Left ventricle myocardium superior (tissue), 1 donor: ENCODE data around the gene NFATC1. TPM values are rescaled to one million over a fixed set of nuclear protein-coding genes. Genes with fewer than 3 reads are reported as not detected.
"Not testable (repeated sequence)": the region's sequence is repeated elsewhere in the genome, so short reads cannot be mapped to it uniquely, and the experiment has no call there.

ENCODE experiments used
- ATAC-seq: fragments of 200-7000 bp; cut with Tn5 transposase; one replicate; pipeline ENCODE4 v1.9.1; 2020; ENCODE audit warnings: mild to moderate bottlenecking, moderate library complexity
- DNase-seq: peaks from one replicate; pipeline ENCODE4 v3.0.0-alpha.2; 2020
- intact Hi-C: fragments of 100-400 bp; cut with micrococcal nuclease; formaldehyde crosslinking; loops from one replicate; pipeline ENCODE4 v1.11.0; 2022
- total RNA-seq: library from RNA; stranded (reverse); fragmentation: NEBNext Ultra II Directional; extraction: Animal tissue kit (Norgen Biotek cat#: 25700); gene quantifications from one replicate; pipeline ENCODE4 v1.2.1, GENCODE V29; 2021
- donor health status: DM: no; HTN: yes; CAD: no; lungs with severe emphysema.

NFATC1 gene
- total RNA-seq, 1 donor from 2014 or later = 18.7 TPM

DNA sequence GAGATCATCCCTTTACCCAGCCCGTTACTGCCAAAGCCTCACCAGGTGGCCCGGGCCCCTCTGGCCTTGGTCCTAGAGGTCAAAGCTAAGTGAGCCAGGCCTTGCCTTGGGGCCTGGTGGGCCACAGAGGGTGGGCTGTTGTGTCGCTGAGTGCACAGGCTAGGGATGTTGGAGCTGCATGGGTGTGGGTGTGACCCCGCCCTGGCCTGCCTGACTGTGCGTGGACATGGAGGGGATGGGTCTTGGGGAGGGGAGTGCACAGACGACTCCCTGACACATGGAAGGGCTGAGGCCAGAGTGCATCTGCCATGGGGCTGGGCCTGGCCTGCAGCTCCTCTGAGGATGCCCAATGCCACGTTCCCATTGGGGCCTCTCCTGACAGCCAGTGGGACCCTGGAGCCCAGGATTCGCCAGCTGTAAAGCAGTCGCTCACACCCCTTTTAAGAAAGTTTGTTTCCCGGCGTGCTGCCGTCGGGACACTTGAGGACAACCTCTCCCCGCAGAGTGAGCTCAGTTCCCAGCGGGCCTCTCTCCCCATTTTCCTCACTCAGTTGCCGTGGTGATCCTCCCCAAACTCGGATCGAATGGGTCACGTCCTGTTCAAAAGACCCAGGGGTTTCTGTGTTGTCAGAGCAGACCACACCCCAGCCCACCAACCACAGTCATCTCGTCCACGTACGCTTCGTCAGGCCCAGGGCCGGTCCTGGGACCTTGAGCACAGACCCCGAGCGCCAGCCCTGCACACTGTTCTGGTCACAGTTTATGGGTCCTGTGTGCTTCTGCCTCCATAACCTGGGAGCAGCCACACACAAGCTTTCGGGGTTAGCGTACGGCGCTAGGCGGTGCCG is 93.5 kb downstream of the NFATC1 start:
- ATAC-seq (no peak), DNase-seq (peak; percentile 18)
- intact Hi-C loops = no loop called here

DNA sequence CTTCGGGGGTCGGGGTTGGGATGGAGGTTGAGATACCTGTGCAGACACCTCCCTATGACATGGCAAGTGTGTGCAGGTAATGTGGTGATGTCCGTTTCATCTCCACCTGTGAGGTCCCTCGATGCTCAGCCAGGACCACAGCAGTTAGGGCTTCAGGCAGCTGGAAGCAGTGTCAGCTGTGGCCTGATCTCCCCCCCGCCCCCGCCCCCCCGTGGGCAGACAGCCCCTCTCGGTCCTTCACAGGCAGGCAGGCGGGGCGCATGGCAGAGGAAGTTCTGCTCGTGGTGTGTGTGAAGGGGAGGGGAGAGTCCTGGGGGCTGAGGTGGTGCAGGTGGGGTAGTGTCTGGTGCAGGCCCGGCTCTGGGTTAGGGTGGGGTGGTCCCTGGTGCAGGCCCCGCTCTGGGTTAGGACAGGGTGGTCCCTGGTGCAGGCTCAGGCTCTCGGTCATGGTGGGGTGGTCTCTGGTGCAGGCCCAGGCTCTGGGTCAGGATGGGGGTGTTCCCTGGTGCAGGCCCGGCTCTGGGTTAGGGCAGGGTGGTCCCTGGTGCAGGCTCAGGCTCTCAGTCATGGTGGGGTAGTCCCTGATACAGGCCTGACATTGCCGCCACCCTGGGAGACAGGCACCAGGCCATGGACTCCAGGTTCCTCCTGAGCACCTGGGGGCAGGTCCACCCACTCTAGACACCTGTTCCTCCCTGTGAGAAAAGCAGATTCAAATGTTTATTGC is 94.3 kb downstream of the NFATC1 start:
- no peak for ATAC-seq

DNA sequence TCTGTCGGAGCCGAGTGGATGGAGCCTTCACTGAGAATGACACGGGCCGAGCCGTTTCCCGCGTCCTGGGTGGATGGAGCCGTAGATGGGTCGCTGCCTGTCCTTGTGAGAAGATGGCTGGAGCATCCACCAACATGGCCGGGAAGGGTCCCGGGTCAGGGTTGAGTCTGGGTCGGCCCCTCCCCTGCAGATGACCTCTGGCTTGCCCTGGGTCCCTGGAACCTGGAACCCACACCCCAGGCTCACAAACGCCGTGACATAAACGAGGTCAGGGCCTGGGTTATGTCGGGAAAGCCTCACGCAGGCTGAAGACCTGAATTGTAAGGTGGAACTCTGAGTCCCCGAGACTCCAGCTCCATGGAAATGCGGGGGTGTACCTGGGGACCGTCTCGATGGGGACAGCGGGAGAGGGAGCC is 94.9 kb downstream of the NFATC1 start:
- no peak for ATAC-seq
- intact Hi-C loops = no loop called here
- no peak for DNase-seq

More for the DNA sequence above, 94.3 kb downstream of the NFATC1 start:
- intact Hi-C loops = no loop called here
- peak; percentile 20 for DNase-seq

DNA sequence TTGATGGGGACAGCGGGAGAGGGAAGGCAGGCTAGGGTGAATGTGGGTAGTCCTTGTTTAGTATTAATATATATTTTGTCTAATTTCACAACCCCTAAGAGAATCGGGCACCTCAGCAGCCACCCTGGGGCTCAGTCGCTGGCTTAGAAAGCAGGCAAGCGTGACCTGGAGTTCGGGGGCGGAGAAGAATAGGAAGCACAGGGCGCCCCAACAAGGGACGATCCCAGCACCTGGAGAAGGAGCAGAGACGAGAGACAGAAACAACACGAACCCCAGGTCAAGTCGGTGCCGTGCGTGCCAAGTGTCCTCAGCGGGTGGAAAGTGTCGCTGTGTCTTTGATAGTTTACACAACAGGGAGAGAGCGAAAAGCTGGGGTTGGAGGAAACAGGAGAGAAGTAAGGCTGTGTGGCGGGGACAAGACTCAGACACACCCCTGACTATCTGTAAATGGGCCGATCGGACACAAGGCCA is 95.4 kb downstream of the NFATC1 start:
- no peak for DNase-seq
- ATAC-seq = no peak
- intact Hi-C loops = no loop called here

GRCh38 chr18:79493211-79493800 is 97.6 kb downstream of the NFATC1 start:
- DNase-seq = peak; percentile 23

DNA sequence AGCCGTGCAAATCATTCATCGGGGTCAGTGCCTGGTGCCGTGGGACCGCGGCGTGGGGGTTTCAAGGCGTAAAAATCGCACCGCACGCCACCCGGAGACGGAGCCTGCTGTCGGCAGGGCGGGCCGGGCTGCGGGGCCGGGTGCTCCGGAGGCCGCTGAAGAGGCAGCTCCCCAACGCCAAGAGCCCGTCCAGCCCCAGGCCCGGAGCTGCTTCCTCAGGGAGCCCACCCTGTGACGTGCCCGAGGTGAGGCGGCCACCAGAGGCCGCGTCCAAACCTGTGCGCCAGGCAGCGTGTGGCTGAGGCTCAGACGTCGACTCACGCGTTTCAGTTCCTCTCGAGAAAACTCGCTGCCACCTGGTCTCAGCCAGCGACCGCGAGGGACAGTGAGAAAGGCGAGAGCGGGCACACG is 98.1 kb downstream of the NFATC1 start:
- intact Hi-C loops = no loop called here
- ATAC-seq (no peak), DNase-seq (peak; percentile 14)

More at GRCh38 chr18:79493211-79493800, 97.6 kb downstream of the NFATC1 start:
- ATAC-seq = no peak
- intact Hi-C loops = no loop called here

GRCh38 chr18:79494936-79495335 is 99.2 kb downstream of the NFATC1 start:
- DNase-seq (peak; percentile 16), ATAC-seq (no peak)
- intact Hi-C loops = no loop called here

- intact Hi-C loops = no loop called here
- DNase-seq (peak; percentile 9), ATAC-seq (no peak)
Measured at GRCh38 chr18:79495591-79496071, 99.9 kb downstream of the NFATC1 start.

DNA sequence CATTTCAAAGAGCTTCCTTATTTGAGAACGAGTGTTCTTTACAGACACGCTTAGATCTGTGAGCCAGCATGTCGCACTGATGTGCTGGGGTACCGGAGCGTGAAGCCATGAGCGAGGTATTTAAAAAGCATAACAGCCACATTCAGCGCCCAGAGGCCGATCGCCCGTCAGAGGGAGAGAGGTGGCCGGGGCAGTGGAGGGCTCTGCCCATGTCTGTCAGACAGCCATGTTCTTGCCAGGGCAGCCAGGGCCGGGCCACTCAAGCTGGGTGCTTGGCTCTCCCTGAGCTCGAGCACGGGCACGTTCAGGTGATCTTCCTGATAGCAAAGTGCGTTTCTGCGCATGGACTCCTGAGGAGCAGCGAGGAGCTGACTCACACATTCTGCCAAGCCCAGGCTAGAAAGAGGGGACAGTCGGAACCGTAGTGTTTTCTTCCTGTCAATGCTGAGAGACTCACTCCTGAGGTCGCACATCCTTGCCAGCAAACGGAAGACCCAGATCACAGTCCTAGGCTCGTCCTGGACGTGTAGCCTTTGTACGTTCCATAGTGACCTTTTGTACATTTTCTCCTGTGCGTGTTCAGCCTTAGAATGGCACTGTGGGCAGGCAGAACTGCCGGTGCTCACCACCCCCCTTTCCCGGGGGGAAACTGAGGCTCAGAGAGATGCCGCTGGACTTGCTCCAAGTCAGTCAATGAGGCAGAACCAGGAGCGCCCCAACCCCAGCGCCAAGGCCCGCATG is 100.7 kb downstream of the NFATC1 start:
- DNase-seq = peak; percentile 25
- intact Hi-C loops = no loop called here
- ATAC-seq = no peak

DNA sequence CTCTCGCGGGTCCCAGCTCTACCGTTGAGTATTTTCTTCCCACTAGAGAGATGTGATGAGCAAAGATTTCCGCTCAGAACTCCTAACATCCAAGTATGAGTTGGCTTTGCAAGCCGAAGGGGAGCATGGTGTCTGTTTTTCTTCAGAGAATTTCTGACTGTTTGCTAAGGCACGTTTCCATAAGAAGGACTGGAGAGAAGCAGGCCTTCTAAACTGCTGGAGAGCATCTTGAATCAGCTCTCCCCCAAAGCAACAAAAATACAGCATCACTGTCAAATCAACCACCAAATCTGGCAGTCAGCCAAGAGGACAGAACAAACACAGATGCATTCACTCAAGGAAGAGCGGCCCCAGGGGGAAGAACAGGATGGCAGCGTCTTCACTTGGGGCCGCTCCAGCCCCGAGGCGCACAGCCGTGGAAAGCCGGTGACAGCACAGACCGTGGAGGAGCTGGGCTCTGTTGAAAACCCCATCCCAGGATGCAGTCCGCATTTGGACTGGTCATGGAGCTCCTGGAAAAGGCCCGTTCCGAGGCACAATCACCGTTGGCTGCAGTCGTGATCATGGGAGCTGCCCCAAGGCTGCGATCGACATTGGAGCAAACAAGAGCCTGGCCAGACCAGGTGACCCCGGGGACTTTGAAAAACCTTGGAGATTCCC is 101.4 kb downstream of the NFATC1 start:
- intact Hi-C loops = no loop called here
- peak; percentile 78 for ATAC-seq
- peak; percentile 65 for DNase-seq

DNA sequence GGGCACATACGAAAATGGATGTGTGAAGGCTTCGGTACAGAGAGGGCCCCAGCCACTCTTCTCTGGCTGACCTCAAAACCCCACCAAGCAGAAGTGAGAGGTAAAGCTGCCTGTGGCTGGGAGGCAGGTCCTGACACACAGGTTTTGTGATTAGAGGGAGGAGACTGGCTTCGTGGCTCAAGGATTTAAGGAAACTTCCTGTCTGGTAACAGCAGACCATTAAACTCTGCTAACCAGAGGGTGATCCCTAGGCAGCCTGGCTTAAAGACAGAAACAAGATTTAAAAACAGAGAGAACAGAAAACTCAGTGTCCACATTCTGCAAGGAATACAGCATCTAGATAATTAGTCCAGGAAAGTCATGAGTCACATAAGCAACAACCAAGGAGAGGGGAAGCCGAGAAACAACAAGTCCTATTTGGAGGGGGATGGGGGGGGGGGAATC is 101.9 kb downstream of the NFATC1 start:
- DNase-seq (no peak), ATAC-seq (no peak)
- intact Hi-C loops = no loop called here

DNA sequence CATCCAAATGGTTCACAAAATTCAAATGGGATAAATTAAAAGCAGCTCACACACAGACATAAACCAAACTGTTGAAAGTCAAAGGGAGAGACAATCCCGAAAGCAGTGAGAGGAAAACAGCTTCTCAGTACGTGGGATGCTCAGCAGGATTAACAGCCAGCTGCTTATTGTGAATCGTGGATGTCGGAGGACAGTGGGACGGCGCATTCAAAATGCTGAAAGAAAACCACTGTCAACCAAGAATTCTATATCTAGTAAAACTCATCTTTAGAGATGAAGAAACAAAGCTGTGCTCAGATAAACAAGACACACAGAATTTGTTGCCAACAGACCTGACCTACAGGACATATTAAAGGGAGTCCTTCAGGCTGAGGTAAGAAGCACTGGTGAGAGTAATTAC is 102.9 kb downstream of the NFATC1 start:
- intact Hi-C loops = no loop called here
- DNase-seq (no peak), ATAC-seq (no peak)

- intact Hi-C loops = no loop called here
- no peak for DNase-seq
- ATAC-seq = no peak
Measured at GRCh38 chr18:79501006-79501405, 105.3 kb downstream of the NFATC1 start.

DNA sequence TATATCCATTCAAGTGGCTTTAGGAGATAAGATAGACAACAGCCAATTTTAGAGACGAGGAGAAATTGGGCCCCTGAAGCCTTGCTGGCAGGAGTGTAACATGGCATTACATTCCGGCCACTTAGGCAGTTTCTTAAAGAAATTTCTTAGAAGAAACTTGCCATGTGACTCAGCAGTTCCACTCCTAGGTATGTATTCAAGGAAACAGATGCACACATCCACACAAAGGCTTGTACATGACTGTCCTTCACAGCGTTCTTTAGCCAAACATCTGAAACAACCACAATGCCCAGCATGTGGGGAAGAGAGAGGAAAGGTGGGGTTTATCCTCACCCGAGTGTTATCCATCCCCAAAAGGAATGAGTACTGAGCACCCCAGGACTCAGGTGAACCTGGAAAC is 107.1 kb downstream of the NFATC1 start:
- intact Hi-C loops = no loop called here
- DNase-seq = no peak
- ATAC-seq = no peak

- intact Hi-C loops = no loop called here
- ATAC-seq = no peak
- DNase-seq = peak; percentile 2
Measured at GRCh38 chr18:79503406-79503805, 107.7 kb downstream of the NFATC1 start.

DNA sequence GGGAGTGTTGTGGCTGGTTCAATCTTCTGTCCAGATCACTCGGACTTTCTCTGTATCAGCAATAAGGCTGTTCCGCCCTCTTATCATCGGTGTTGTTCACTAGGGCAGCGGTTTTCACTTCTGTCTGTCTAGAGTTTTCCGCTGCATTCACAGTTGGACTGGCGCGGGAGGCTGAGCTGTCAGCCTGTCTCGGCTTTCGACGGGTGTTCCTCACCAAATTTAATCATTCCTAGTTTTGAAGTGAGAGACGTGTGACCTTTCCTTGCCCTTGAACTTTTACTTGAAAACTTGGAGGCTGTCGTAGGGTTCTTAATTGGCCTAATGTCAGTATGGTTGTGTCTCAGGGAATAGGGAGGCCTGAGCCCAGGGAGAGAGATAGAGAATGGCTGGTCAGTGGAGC is 108.3 kb downstream of the NFATC1 start:
- no peak for ATAC-seq
- DNase-seq = peak; percentile 5
- intact Hi-C loops = no loop called here

- DNase-seq, ATAC-seq, intact Hi-C loops: not testable (repeated sequence)
Measured at GRCh38 chr18:79504495-79504894, 108.8 kb downstream of the NFATC1 start.

DNA sequence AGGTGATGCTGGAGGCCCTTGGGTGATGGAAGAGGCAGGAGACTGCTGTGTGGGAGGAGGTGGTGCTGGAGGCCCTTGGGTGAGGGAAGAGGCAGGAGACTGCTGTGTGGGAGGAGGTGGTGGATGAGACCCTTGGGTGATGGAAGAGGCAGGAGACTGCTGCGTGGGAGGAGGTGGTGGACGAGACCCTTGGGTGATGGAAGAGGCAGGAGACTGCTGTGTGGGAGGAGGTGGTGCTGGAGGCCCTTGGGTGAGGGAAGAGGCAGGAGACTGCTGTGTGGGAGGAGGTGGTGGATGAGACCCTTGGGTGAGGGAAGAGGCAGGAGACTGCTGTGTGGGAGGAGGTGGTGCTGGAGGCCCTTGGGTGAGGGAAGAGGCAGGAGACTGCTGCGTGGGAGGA is 109.7 kb downstream of the NFATC1 start:
- intact Hi-C loops, ATAC-seq: not testable (repeated sequence)
- peak; percentile 2 for DNase-seq
